Measurements from ENCODE around the gene MFAP2.

DNA sequence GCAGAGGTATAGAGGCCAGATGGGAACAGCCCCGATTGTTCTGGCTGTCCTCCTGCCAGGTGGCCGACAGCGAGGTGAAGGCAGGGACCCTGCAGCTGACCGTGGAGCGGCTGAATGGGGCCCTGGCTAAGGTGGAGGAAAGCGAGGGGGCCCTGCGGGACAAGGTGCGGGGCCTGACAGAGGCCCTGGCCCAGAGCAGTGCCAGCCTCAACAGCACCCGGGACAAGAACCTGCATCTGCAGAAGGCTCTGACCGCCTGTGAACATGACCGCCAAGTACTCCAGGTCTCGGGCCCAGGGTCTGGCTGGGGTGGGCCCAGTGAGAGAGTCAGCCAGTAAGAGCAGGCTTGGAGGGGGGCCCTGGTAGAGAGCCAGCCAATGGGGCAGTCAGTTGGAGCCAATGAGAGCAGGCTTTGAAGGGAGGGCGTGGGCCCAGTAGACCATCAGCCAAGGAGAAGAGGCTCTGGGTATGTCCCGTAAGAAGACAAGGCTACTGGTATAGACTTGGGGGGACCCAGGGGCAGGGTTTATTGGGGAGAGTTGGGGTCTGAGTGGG lies 11.3 kb downstream of the MFAP2 start:
- TF ChIP-seq, protein P1, sequence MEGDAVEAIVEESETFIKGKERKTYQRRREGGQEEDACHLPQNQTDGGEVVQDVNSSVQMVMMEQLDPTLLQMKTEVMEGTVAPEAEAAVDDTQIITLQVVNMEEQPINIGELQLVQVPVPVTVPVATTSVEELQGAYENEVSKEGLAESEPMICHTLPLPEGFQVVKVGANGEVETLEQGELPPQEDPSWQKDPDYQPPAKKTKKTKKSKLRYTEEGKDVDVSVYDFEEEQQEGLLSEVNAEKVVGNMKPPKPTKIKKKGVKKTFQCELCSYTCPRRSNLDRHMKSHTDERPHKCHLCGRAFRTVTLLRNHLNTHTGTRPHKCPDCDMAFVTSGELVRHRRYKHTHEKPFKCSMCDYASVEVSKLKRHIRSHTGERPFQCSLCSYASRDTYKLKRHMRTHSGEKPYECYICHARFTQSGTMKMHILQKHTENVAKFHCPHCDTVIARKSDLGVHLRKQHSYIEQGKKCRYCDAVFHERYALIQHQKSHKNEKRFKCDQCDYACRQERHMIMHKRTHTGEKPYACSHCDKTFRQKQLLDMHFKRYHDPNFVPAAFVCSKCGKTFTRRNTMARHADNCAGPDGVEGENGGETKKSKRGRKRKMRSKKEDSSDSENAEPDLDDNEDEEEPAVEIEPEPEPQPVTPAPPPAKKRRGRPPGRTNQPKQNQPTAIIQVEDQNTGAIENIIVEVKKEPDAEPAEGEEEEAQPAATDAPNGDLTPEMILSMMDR (IDR thresholded peaks at IDR 0.05) = no peak
- TF ChIP-seq EP300 (IDR thresholded peaks at IDR 0.05) = no peak
- TF ChIP-seq POLR2A (IDR thresholded peaks at IDR 0.05) = no peak
